ENCODE results near the gene TRPC4.

TRPC4 gene

DNA sequence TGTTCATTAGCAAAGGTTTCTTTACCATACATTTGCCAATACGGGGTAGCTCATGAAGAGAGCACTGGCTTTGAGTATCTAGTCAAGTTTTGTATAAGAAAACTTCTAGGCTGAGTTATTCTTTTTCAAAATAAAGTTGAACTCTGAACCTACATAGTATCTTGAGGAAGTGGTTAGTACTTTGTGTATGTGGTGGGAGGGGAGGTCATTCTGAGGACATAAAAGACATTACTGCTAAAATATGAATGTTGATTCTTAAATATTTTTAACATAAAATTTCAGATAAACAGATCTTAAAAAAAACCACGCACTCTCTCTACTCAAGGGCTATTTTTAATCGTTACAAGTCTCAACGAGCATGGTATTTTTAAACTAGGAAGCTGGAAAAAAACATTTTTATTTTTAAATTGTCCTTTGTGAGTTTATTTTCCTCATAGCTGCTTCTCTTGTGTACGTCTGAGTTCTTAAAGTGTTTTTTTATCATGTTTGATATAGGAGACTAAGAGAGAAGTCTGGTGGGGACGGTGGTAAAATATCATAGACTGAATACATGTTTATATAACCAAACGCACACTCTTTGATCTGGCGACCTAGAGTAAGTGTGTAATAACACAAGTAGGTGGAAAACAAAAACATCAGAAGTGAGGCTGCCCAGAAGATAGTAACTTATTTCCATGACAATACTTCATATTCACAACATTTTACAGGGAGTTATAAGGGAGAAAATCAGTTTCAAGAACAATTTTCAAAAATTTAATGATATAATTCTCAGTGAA lies 153.0 kb downstream of the TRPC4 start:
- DNase-seq (ENCODE audit: low read depth): no peak

DNA sequence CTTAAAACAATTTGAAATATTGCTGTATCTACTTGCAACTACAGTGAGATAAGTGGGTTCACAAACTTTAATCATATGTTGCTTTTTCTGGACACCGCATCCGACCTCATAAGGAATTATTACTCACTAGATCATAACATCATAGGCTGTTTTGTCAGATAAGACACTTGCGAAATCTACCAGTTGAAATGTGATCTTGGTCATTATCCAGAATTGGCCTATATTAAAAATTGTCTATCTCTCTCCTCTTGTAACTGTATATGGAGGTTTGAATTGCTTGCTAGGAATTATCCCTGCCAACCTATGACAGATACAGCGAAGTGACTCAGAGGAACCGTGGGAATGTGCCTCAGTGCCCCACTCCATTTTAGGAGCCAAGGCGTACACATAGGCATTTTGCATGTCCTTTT lies 154.0 kb downstream of the TRPC4 start:
- DNase-seq (ENCODE audit: low read depth): peak; percentile 76

DNA sequence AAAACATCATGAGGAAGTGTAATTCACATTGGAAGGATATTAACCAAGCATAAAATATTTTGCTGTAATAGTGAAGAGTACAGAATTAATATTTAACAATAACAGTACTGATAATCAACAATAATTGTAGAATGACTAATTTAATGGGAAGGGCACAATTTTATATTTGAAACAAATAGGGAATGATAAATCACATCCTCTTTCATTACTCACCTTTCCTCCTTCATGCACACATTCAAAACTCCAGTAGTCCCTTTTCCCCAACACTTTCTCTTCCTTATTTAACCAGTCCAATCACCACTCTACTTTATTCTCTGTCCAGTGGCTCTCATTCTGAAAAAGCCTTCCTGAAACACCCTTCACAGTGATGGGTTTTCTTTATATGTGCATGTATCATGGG lies 160.3 kb downstream of the TRPC4 start:
- no peak for DNase-seq (ENCODE audit: low read depth)

DNA sequence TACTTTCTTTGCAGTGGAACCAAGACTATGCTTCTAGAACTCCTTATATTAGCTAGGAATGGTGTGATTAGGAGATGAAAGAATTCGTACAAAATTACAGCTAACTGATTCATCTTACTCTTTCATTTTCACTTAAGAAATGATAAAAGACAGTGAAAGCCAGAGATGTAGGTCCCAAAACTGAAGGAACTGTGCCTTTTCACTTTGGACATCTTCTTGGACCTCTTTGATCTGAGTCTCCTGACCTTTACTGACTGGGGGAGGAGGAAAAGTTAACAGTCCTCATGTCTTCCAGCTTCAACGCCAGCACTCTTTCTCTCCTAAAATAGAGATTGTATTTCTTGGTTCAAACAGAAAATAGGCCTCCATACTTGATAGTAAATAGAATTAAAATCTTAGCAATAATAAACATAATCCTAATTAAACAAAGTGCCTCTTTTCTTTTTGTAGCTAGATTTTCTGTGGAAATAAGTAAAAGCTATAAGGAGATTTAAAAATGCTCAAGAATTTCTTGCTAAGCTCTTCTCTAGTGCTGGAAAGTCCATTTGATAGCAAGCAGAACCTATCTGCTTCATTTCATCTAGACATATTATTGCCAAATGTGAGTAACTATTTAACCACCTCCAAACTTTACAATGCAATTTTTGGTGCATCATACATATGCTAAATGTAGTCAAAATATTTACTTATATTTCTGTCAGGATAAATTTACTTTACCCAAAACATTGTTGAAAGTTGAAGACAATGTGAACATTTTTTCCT lies 161.7 kb downstream of the TRPC4 start:
- DNase-seq (ENCODE audit: low read depth): no peak

DNA sequence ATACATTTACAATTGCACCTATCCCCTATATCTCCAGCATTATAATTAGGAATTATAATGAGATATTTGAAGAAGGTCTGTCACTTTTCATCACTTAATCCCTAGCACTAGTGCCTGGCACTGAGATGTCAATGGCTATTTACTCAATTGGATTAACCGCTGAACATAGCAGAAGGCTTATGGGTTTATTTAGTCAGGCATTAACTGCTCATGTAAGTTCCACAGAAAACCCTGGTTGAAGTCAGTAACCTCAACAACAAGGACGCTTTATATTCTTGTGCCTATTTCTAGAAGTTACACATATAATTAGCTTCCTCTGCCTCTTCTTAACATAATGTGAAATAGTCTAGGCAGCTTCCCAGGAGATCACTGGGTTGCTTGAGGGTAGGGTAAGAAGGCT lies 163.5 kb downstream of the TRPC4 start:
- DNase-seq (ENCODE audit: low read depth): no peak

DNA sequence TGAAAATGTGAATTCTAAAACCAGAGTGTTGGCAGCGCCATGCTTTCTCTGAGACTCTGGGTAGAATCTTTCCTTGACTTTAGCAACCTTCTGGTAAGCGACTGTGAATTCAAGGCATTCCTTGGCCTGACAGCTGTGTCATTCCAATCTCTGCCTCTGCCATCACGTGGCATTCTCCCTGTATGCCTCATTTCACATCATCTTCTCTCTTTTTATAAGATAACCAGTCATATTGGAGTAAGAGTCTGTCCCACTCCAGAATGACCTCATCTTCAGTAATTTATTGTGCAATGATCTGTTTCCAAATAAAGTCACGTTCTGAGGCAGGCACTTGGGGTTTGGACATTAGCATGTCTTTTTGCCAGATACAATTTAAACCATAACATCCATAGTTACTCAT lies 167.6 kb downstream of the TRPC4 start:
- peak; percentile 81 for DNase-seq (ENCODE audit: low read depth)

DNA sequence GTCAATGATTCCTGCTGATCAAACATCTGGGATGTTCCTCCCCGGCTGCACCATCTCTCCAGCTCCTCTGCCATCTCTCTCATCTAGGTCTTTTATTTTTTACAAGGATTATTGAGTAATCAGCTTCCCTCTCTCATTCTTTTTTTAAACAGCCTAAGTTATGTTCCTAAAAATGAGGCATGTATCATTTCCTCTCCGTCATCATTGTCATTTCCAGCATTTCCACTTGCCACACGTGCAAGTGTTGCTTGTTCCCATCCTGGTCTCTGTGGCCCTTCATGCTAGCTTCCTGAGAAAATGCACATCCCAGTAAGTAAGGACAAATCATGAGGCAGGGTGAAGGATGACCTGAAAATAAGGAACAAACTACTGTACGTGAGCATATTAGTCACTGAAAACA lies 168.3 kb downstream of the TRPC4 start:
- DNase-seq (ENCODE audit: low read depth): no peak

DNA sequence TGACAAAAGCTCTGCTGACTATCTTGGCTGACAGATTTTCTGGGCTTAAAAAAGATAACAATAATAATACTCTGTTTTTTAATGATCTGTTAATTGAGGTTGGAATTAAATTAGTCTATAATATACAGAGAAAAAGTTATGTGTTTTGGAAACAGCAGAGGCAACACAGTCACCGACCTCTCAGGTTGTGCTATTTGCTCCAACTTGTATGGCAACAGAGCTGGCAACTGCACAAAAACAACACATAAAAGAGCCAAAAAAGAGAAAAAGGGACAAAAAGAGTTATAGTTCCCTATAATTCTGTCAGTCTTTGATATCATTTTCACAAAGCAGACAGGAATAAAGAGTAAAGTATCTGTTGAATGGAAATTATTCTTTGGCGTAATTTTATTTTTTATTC lies 168.7 kb downstream of the TRPC4 start:
- DNase-seq (ENCODE audit: low read depth): no peak

DNA sequence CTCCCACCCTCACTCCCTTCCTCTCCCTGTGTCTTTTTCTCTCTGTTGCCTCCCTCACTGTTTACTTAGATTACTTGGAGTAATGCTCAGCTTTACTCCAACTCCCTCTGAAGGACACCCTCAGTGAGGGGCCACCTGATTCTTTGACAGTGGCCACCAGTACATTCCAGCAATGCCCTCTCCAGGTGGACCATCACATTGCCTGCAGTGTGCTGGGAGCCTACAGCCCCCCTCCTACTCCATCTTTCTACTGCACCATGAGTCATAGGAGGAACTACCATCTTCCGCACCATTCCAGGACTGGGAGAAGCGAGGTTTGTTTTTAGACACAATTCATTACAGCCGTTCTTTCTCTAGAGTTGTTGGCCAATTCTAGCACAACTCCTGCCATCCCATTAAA lies 174.4 kb downstream of the TRPC4 start:
- no peak for DNase-seq (ENCODE audit: low read depth)

DNA sequence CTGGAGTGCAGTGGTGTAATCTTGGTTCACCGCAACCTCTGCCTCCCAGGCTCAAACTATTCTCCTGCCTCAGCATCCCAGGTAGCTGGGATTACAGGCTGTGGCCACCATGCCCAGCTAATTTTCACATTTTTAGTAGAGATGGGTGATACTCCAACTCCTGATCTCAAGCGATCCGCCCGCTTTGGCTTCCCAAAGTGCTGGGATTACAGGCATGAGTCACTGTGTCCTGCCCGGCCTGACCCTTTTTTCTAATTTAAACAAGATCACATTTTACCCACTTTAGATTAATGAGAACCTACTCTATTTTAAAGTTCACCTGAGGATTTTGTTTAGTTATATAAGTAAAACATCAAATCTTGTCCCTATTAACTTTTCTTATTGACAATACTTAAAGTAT lies 179.2 kb downstream of the TRPC4 start:
- no peak for DNase-seq (ENCODE audit: low read depth)

DNA sequence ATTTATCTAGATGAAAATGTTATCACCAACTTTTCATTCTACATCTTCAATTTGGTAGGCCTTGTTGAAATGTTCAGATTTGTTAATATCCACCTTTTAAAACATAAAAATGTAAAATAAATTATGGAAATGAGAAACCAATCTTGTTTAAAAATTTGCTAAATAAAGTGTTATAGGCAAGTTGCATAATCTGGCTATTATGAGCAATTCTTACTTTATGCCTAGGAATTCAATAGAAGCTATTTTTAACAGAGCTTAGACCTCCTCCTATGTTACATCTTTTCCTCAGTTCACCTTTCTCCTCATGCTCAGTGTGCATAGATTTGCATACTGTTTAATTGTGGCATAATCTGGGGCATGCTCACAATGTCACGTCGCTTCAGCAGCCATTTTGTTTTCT lies 183.1 kb downstream of the TRPC4 start:
- no peak for DNase-seq (ENCODE audit: low read depth)

DNA sequence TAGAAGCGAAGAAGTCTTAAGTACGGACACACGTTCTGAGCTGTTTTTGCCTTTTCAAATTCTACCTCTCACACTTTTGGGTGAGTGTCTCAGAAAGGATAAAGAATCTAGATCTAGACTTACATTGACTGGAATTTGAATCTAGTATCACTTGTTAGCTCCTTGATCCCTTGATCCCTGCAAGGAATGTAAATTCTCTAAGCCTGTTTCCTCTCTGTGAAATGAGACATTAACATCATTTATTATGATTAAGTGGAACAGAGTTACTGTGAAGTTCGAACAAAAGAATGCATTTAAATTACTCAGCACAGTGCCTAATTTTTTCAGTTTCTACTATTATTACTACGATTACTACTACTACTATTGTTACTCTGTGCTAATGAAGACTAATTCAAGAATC lies 184.4 kb downstream of the TRPC4 start:
- DNase-seq (ENCODE audit: low read depth): no peak

DNA sequence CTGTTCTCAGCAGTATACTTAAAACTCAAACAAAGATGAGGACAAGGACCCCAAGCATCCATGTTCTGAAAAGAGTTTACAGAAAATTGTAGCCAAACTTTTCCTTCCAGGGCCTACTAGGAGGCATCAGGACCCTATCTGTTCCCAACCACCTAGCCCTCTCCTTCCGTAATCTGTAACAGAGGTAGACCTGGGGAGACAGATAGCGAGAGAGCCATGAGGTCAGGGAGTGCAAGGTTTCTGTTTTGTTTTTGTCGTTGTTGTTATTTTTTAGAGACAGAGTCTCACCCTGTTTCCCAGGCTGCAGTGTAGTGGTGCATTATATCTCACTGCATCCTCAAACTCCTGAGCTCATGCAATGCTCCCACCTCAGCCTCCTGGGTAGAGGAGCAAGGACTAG lies 187.1 kb downstream of the TRPC4 start:
- DNase-seq (ENCODE audit: low read depth): no peak

DNA sequence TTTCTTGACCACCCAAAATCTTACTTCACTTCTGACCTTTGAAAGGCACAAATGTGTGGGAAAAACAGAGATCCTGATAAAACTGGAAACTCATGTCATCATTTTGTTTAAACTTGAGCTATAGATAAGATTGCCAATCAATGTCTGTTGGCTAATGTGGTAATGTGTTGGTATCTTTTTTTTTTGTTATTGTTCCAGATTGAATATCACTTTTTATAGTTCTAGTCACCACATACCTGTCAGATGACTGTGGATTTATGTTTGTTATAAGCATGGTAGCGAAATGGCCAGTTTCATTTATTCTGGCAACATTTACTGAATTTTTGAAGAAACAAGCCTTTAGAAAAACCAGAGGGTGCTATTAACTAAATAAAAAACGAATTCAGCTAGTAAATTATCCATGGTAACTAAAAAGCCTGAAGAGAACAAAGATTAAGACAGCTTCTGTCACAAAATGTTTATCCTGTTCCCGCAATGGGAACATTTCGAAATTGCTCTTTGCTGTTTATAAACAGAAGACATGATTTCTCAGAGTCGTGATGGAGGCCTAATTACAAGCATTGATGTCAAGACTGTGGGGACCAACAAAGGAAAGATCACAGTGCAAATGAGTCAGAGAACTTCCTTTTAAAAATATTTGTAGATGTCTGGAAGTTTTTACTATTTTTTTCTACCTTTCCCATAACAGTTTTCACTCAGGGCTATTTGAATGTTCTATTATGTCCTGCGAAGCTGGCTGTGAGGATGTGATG lies 188.1 kb downstream of the TRPC4 start:
- no peak for DNase-seq (ENCODE audit: low read depth)

DNA sequence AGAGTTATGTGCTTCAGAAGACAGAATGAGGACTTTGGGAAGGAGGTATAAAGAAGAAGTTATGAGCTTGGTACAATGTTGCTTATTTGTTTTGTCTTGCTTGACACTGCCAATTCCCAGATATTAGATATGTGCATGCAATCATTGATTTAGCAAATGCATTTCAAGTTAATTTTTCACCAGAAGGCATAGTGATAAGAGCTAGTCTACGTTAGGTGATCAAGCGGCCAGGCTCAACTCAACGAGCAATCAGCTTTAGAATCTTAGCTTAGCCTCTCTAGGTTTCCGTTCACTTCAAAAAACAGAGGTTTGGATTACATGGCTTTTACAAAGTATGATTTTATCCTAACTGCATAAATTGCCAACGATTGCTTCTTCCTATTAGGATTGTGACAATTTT lies 189.4 kb downstream of the TRPC4 start:
- DNase-seq (ENCODE audit: low read depth): no peak

DNA sequence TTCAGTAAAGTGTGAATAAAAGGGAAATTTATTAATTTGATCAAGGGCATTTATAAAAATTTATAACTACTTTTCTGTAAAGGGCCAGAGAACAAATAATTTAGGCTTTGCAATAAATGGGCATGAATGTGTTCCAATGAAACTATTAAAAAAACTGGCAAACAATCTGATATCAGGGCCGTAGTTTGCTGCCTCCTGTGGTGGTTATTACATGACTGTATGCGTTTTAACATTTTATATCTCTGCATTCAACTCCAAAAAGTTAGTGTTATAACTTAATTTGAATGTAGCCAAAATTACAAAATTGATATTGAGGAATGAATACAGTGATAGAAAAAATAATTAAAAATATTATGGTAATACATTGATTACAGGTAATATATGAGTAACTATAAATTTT lies 190.5 kb downstream of the TRPC4 start:
- DNase-seq (ENCODE audit: low read depth): no peak

DNA sequence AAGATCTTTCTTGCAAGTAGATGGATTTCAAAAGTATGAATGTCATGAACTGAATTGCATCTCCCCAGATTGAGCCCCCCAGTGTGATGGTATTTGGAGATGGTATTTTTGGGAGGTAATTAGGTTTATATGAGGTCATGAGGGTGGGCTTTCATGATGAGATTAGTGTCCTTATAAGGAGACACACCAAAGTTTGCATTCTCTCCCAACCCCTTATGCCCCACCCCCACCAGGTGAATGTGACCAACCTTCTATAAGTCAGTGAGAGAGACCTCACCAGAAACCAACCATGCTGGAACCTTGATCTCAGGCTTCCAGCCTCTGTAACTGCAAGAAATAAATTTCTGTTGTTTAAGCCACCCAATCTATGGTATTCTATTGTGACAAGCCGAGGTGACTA lies 199.7 kb downstream of the TRPC4 start:
- DNase-seq (ENCODE audit: low read depth): no peak

DNA sequence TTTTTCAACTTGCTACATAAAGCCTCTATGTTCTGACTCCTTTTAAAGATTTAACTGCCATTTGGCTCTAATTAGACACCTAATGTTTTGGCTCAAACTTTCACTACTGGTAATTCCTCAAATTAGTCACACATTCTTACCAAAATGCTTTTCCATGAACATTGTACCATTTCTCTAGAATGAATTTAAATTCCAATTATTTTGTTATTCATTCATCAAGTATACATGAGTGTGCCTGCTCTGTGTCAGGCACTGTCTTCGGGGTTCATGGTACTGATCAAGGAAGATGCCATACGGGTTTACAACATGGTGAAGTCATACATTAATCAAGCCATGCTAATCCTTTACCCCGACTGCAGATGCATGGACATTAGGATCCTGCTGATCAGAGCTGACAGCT lies 201.9 kb downstream of the TRPC4 start:
- no peak for DNase-seq (ENCODE audit: low read depth)

DNA sequence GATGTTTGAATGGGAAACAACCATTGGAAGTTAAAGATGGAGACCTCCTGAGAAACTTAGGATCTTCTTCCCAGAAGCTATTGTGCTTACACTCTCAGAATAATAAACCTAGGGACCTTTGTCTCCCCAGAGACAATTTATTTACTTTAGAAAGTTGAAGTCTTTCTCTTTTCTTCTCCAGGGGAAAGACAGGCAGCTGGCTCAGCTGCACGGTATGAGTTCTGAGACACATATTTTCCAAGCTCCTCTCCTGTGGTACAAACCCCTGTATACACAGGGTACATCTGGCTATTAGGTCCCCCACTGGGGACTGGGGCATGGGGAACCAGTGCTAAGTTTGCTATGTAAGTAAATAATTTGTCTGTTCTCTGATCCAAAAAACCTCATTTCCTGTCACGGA lies 203.5 kb downstream of the TRPC4 start:
- DNase-seq (ENCODE audit: low read depth): no peak

DNA sequence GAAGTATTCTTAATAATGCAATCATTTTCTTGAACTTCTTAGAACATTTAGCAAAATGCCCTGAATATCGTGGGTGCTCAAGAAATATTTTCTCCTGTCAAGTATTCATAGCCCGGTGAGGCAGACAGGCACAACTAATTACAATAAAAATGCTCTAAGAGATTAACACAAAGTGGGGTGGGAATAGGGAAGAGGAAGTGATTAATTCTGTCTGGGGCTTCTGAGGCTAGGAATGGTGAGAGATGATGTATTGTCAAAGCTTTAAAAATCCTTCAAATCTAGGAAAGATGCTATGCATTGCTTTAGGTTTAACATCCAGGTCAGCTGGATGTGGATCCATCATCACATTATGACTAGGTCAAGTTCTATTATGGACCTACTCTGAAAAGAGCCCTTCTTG lies 204.2 kb downstream of the TRPC4 start:
- no peak for DNase-seq (ENCODE audit: low read depth)

DNA sequence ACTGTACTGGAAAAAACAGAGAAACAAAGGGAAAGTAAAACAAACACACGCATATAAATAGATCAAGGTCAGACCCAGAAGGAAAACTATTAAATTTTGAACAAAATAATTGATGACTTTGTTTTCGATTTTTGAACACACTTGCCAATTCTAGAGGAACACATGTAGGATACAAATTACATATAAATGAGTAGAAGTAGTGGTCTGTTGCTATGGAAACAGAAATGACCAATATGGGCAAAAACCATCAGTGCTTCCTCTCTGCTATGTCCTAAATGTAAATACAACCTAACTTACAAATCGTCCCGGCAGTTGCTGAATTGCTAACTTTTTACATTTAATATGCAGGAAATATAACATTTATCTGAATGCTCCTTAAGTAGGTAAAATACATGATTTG lies 205.8 kb downstream of the TRPC4 start:
- DNase-seq (ENCODE audit: low read depth): no peak

DNA sequence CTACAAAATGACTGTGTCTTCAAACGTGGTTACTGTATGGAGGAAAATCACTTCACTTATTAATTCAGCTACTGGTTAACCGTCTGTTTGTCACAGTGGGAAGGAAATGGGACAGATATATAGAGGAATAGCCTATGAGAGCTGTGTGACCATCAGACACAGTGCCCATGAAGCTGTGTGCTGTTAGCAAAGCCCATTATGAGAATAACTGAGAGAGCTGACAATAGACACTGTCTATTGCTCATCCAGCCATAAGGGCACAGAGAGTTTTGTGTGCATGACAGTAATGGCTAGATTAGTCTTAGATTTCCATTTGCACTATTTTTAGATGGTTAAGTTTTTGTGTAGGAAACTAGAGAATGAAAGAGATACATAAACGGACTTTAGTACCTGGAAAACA lies 206.9 kb downstream of the TRPC4 start:
- no peak for DNase-seq (ENCODE audit: low read depth)

DNA sequence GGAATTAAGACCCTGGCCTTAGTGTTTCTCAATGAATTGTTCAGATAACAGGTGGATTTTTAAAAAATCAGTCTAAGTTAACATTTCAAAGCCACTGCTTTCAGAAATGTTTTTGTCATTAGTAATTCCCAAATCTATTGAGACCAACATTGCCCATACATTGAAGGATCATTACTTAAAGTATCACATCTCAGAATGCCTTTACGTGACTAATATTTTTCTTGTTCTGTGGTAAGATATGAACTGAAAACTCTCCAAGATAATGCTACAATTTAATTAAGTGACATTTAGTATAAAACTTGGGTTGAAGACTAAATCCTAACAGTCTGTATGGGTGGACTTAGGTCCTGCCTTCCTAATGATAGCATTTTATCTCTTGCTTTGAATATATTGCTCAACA lies 211.6 kb downstream of the TRPC4 start:
- no peak for DNase-seq (ENCODE audit: low read depth)
